ENCODE results near the gene MAPK4. TPM values are rescaled to one million over a fixed set of nuclear protein-coding genes. Genes with fewer than 3 reads are reported as not detected.

The MAPK4 gene
- total RNA-seq, 2 donors from 2014 or later = not detected

DNA sequence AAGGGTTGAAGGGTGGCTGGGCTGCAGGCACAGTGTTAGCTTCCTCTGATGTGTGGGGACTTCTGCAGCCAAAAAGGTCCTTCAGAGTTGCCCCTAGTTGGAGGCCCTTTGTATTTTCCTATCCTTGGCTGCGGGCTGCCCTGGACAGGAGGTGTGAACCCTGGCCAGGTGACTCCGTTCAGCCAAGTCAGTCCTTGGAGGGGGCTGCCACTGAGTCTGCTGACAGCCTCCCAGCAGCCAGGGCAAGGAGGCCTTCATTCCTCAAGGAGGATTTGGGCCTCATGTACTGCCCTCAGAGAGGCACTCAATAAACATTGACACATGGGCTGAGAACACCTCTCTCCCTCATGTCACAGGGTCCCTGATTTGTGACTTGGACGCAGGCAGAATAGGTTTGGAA is 62.4 kb downstream of the MAPK4 start:
- DNase-seq (ENCODE audit: low spot score) = no peak
- ATAC-seq = peak in 1 of 2 donors; percentile 7
- no peak overlapping the region for H3K27ac Mint-ChIP-seq
- no peaks in the 10 kb centered on the region for H3K9me3 Mint-ChIP-seq
- peaks cover 11 to 12% of the 10 kb centered on the region in 2 donors for H3K27me3 Mint-ChIP-seq
- H3K4me1 Mint-ChIP-seq (ENCODE audit: low read depth in 2 of 2) = no peaks in the 10 kb centered on the region
- H3K36me3 Mint-ChIP-seq = no peaks in the 10 kb centered on the region
- H3K4me3 Mint-ChIP-seq = no peak overlapping the region

DNA sequence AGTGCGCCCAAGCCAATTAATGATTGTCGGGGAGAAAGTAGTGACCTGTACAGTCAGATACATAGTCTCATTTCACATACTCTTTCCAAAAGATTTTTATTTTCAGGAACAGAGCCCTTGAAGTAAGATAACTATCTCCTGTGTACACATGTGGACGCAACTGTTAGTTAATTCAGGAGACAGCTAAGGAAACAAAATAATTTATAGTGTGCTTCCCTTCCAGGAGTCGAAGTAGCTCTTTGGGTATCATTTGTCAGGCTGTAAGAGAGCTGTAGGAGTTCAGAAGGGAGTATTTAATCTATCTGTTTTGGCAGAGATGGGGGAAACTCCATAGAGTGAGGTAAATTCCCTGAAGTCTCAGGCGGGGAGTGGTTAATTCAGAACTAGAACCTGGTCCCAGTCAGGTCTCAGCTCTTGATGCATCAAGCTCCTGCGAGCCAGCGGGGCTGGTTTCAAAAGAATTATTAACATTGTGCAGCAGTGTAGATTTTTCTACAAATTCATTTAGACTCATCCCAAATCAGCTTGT is 63.0 kb downstream of the MAPK4 start:
- no peak for DNase-seq (ENCODE audit: low spot score)
- Mint-ChIP-seq H3K4me1 (ENCODE audit: low read depth in 2 of 2) (no peaks in the 10 kb centered on the region), H3K4me3 (no peak overlapping the region), H3K27ac (no peak overlapping the region), H3K27me3 (peaks cover 11 to 12% of the 10 kb centered on the region in 2 donors), H3K9me3 (no peaks in the 10 kb centered on the region), H3K36me3 (no peaks in the 10 kb centered on the region)
- ATAC-seq = no peak

DNA sequence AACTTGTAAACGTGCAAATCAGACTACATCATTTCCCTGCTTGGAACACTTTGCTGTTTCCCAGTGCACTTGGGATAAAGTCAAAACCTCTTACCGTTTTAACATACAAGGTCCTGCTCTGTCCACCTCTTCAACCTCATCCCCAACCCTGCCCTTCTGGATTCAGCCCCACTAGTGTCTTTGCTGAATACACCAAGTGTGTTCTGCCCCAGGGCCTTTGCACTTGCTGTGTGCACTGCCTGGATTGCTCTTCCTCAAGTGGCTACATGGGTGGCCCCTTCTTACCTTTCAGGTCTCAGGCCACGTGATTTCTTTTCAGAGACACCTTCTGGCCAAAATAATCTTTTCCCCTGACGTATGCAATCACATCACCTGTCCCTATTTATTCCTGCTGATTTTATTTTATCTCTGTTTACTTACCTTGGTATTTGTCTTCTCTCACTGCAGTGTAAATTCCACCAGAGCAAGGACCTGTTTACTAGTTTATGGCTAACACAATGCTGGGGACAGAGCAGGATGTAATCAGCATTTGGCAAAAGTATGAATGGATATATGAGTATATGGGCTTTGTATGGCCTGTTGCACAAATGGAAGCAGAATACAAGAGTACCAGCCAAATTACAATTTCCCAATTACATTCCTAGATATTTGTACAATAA is 63.9 kb downstream of the MAPK4 start:
- H3K4me3 Mint-ChIP-seq = no peak overlapping the region
- no peaks in the 10 kb centered on the region for H3K9me3 Mint-ChIP-seq
- peaks cover 11 to 12% of the 10 kb centered on the region in 2 donors for H3K27me3 Mint-ChIP-seq
- DNase-seq (ENCODE audit: low spot score) (no peak), ATAC-seq (no peak)
- no peak overlapping the region for H3K27ac Mint-ChIP-seq
- H3K4me1 Mint-ChIP-seq (ENCODE audit: low read depth in 2 of 2) = no peaks in the 10 kb centered on the region
- no peaks in the 10 kb centered on the region for H3K36me3 Mint-ChIP-seq

DNA sequence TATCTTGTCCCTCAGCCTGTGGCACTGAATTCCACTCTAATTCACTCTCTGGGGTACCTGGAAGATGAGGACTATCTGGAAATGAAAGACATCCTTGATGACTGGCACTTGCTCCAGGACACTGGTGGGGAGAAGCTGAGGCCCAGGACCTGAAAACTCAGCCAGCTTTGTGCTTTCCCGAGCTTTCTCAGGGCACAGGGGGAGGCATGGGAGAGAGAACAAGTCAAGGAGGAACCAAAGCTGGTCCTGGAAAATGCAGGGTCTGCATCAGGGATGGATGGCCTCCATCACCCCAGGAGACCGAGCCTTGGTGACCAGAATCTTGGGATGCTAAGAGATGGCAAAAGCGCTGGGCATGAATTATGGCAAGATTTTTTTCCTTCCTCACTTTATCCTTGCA is 65.1 kb downstream of the MAPK4 start:
- H3K4me3 Mint-ChIP-seq = no peak overlapping the region
- no peaks in the 10 kb centered on the region for H3K9me3 Mint-ChIP-seq
- no peak overlapping the region for H3K27ac Mint-ChIP-seq
- H3K27me3 Mint-ChIP-seq = peaks cover 11 to 14% of the 10 kb centered on the region in 2 donors
- ATAC-seq (no peak), DNase-seq (ENCODE audit: low spot score) (no peak)
- no peaks in the 10 kb centered on the region for H3K36me3 Mint-ChIP-seq
- H3K4me1 Mint-ChIP-seq (ENCODE audit: low read depth in 2 of 2) = no peaks in the 10 kb centered on the region

DNA sequence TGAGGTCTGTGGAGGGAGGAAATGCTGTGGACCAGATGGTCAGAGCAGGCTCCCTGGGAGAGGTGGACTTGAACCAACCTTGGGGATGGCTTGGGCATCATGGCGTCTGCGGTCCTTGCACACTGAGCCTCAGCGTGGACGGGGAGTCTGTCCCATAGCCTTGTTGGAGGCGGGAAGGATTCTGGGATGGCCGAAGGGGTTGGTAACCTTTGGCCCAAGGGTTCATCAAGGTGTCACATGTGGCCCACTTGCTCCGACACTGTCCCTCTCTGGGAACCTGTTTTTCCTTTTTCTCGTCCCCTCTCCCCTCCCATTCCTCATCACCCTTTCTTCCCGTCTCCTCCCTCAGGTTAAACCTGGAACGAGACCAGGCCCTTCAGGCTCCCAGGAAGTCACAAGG is 66.4 kb downstream of the MAPK4 start:
- H3K27ac Mint-ChIP-seq = no peak overlapping the region
- ATAC-seq (no peak), DNase-seq (ENCODE audit: low spot score) (no peak)
- H3K4me3 Mint-ChIP-seq = no peak overlapping the region
- no peaks in the 10 kb centered on the region for H3K9me3 Mint-ChIP-seq
- no peaks in the 10 kb centered on the region for H3K36me3 Mint-ChIP-seq
- H3K27me3 Mint-ChIP-seq = peaks cover 14 to 18% of the 10 kb centered on the region in 2 donors
- no peaks in the 10 kb centered on the region for H3K4me1 Mint-ChIP-seq (ENCODE audit: low read depth in 2 of 2)

DNA sequence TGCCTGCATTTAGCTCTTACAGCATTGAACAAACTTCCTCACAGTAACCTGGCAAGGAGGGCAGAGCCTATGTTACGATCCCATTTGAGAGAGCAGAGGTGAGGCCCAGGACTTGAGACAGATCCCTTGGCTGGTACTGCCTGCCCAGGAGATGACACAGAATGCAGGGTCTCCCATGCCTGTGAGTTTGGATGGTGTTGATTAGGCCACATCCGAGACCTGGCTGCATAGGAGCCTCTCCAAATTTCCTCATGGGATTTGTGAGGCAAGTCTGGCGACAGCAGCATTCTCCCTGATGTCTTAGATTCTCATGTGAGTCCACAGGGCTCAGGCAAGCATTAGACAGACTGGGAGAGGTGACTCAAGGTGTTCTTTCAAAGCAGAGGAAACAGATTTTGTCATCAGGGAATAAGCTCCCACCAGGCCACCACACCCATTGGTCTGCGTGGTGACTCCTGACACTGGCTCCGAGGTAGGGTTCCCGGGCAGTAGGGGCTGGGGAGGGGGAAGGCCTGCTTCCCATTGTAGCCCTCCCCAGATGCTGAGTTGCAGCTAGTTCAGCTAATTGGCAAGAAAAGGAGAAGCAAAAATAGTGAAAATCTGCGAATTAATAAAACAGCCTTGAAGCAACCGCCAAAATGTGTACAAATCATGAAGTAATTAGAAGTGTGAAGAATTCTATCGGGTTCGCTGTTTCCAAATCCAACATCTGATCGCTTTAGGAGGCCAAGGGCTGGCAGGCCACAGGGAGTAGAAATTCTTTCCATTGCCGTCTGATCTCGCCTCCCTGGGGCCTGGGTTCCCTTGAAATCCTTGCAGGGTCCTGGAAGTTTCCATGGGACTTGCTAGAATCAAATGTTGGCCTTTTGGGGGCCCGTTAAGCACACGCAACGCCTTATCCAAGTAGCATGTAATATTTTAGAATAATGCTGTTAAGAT is 68.0 kb downstream of the MAPK4 start:
- no peak for ATAC-seq
- H3K27ac Mint-ChIP-seq = no peak overlapping the region

DNA sequence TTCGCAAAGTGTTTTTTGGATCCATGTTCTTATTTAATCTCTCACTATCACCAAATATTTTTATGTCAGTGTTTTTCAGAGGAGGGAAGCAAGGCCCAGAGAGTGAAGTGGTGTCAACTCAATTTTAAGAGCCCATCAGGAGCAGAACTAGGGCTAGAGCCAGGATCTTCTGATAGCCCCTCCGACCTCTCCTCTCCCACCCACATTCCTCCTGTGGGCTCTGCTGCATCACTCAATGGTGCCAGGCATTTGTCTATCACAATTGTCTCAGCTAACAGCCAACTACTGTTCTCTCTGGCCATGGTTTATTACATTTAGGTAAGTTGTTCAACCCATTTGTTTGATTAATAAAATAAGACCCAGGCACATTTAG is 68.6 kb downstream of the MAPK4 start:
- DNase-seq (ENCODE audit: low spot score) = no peak
- no peaks in the 10 kb centered on the region for H3K9me3 Mint-ChIP-seq
- no peak overlapping the region for H3K27ac Mint-ChIP-seq
- H3K36me3 Mint-ChIP-seq = no peaks in the 10 kb centered on the region
- H3K27me3 Mint-ChIP-seq = peaks cover 8 to 15% of the 10 kb centered on the region in 2 donors
- no peak overlapping the region for H3K4me3 Mint-ChIP-seq
- no peaks in the 10 kb centered on the region for H3K4me1 Mint-ChIP-seq (ENCODE audit: low read depth in 2 of 2)
- no peak for ATAC-seq

More for the DNA sequence above, 68.0 kb downstream of the MAPK4 start:
- H3K4me1 Mint-ChIP-seq (ENCODE audit: low read depth in 2 of 2) = no peaks in the 10 kb centered on the region
- peaks cover 14 to 18% of the 10 kb centered on the region in 2 donors for H3K27me3 Mint-ChIP-seq
- no peak overlapping the region for H3K4me3 Mint-ChIP-seq
- DNase-seq (ENCODE audit: low spot score) = no peak
- H3K9me3 Mint-ChIP-seq = no peaks in the 10 kb centered on the region
- no peaks in the 10 kb centered on the region for H3K36me3 Mint-ChIP-seq

DNA sequence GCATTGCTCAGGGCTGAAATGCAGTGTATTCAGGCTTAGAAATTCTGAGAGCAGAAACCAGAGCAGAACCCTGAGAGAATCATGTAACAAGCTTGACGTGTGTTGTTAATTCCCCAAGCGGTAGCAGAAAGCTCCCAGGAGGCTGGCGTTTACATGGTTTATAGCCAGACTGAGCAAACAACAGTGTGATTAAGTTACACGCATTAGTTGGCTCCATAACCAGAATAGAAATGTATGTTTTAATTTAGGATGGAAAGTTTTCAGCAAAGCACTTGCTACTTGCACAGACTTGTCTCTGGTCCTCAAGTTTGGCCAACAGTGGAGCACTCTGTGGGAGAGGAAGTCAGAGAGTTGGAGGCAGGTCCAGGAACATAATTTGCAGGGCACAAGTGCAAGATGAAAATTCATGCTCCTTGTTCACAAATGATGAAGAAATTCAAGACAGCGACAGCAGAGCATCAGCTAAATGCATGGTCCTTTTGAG is 69.3 kb downstream of the MAPK4 start:
- no peak for ATAC-seq
- Mint-ChIP-seq H3K27ac (no peak overlapping the region), H3K27me3 (peaks cover 2 to 8% of the 10 kb centered on the region in 2 donors)

DNA sequence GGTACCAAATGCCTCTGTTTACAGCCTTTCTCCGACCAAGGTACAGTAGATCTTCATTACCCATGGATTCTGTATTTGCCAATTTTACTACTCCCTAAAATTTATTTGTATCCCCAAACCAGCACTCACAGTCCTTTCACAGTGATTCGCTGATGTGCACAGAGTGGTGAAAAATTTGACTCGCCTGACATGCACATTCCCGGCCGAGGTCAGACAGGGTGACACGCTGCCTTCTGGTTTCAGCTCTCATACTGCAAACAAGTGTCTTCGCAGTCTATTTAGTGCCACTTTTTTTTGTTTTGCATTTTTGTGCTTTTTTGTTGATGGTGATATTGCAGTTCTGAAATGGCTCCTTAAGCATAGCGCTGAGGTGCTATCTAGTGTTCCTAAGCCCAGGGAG is 71.0 kb downstream of the MAPK4 start:
- H3K27ac Mint-ChIP-seq = no peak overlapping the region
- no peak overlapping the region for H3K4me3 Mint-ChIP-seq
- H3K27me3 Mint-ChIP-seq = peaks cover 2 to 8% of the 10 kb centered on the region in 2 donors
- no peaks in the 10 kb centered on the region for H3K9me3 Mint-ChIP-seq
- no peaks in the 10 kb centered on the region for H3K4me1 Mint-ChIP-seq (ENCODE audit: low read depth in 2 of 2)
- no peak for DNase-seq (ENCODE audit: low spot score)
- ATAC-seq = no peak
- no peaks in the 10 kb centered on the region for H3K36me3 Mint-ChIP-seq

More for the DNA sequence above, 69.3 kb downstream of the MAPK4 start:
- no peak for DNase-seq (ENCODE audit: low spot score)
- no peaks in the 10 kb centered on the region for H3K9me3 Mint-ChIP-seq
- no peaks in the 10 kb centered on the region for H3K4me1 Mint-ChIP-seq (ENCODE audit: low read depth in 2 of 2)
- H3K4me3 Mint-ChIP-seq = no peak overlapping the region
- no peaks in the 10 kb centered on the region for H3K36me3 Mint-ChIP-seq

DNA sequence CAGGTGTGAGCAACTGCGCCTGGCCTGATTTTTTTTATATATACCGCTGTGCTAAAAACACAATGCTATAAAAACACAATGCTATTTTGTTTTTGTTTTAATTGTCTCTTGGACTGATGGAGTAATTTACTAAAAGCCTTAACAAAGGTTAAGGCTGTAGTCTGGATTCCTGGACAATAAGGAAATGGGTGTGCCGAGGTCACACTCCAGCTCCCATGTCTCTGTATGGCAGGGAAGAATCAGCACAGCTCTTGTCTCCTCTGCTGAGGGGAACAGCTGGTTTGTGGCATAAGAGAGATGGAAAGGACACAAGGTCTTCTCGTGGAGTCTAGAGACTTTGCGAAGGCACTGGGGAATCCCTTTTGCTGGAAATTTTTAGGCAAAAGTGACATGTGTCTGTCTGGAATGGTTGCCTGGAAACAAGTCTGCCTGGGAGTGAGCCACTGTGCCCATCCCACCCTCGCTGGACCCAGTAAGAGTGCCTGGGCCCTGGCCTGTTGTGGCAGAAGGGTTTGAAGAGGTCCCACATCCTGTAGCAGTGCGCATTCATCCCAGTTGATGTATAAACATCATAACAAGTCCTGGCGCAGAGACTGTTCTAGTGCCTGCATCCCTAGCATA is 73.1 kb downstream of the MAPK4 start:
- no peaks in the 10 kb centered on the region for H3K36me3 Mint-ChIP-seq
- H3K9me3 Mint-ChIP-seq = no peaks in the 10 kb centered on the region
- no peaks in the 10 kb centered on the region for H3K4me1 Mint-ChIP-seq (ENCODE audit: low read depth in 2 of 2)
- H3K27me3 Mint-ChIP-seq = peaks cover 2 to 8% of the 10 kb centered on the region in 2 donors
- DNase-seq (ENCODE audit: low spot score) (no peak), ATAC-seq (no peak)
- H3K27ac Mint-ChIP-seq = no peak overlapping the region
- no peak overlapping the region for H3K4me3 Mint-ChIP-seq

DNA sequence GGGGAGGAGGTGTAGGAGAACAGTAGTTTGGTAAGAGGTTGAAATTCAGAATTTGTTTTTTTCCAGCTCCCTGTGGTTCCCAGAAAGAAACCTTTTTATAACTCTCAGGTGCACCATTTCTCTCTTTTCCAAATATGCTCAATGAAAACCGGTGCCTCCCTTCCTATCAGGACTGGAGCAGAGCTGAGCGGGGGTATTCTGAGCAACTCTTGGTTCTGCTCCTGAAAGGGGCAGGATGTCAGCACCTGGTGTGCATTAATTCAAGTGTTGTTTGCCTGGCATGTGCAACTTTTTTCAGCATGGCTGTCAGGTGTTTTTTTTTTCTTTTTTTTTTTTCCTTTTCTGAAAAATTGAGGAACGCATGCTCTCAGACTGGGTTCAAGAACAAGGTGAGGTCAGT is 74.1 kb downstream of the MAPK4 start:
- Mint-ChIP-seq H3K9me3 (no peaks in the 10 kb centered on the region), H3K36me3 (no peaks in the 10 kb centered on the region), H3K27ac (no peak overlapping the region), H3K27me3 (peaks cover 2 to 8% of the 10 kb centered on the region in 2 donors), H3K4me3 (no peak overlapping the region), H3K4me1 (ENCODE audit: low read depth in 2 of 2) (no peaks in the 10 kb centered on the region)
- DNase-seq (ENCODE audit: low spot score) (no peak), ATAC-seq (no peak)

DNA sequence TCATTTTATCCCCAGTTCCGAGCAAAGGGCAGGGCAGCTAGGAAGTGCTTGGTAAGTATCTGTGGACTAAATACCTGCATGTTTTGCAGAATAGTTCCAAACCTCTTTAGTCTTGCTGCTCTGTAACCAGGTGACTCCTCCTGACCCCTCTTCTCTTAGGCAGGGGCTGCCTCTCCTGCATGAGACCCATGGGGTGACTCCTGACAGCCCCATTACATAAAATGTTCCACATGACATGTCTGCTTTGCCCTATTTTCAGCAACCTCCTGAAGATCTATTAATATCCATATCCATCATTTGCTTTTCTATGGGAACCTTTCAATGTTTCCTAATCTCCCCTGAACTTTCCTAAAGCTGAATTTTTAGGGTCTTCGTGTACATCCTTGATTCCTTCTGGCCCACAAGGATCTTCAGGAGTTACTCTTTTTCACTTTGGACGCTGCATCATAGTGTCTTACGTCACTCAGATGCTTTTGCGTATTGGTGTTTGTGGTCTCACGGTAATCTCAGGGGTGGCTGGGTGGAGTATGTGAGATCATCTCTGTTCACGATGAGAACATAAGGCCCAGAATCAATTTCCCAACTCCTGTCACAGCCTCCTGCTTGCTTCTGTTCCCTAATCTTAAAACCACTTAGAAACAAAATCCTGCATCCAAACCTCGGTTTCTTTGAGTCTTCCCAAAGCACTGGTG is 76.6 kb downstream of the MAPK4 start:
- H3K27ac Mint-ChIP-seq = no peak overlapping the region
- H3K4me1 Mint-ChIP-seq (ENCODE audit: low read depth in 2 of 2) = no peaks in the 10 kb centered on the region
- no peaks in the 10 kb centered on the region for H3K27me3 Mint-ChIP-seq
- ATAC-seq (no peak), DNase-seq (ENCODE audit: low spot score) (no peak)
- H3K9me3 Mint-ChIP-seq = no peaks in the 10 kb centered on the region
- no peak overlapping the region for H3K4me3 Mint-ChIP-seq
- H3K36me3 Mint-ChIP-seq = no peaks in the 10 kb centered on the region

Measured in natural killer cell treated with Interleukin-12 subunit alpha and Interleukin-12 subunit beta and Interleukin-15 and Interleukin-18, amount 100 ng/mL, for 72 hours (primary cell).